ENCODE data around the gene RAB40C. TPM values are rescaled to one million over a fixed set of nuclear protein-coding genes. Genes with fewer than 3 reads are reported as not detected.

The RAB40C gene
- total and polyA plus RNA-seq, 2 experiments from 2014 or later, result 30.2 to 32.7 TPM

DNA sequence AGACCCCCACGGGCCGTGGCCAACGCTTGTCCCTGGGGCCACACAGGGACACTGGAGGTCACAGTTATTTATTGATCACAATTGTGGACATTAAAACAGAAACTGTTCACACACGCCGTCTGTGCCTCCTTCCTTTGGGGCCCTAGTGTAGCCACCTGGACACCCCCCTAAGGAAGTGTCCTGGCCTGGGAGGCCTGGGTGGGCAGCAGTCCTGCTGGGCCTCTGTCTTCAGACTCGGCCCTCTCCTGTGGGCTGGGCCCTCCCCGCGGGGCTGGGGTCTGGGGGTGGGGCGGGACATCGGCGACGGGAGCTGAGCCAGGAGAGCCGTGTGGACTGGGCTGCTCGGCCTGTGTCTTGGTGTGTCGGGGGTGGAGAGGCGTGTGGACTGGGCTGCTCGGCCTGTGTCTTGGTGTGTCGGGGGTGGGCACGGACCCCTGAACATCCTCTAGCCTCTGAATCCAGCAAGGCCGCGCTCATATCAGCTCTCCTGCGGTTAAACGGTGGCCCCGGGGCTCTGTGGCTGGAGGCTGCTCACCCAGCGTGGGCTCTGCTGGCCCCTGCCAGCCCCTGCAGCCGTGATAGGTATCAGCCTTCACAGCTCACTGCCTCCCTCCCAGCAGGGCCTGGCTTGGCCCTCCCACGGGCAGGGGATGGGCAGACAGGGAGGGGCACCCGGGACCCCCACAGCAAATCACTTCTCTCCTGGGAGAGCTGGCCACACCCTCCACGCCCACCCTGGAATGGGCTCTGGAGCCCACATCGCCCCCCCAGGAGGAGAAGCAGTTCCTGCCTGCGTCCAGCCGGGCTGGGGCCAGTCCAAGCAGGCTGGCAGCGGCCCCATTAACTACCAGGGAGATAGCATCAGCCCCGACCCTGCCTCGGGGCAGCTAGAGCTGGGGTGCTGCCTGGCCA is 24.2 kb upstream of the RAB40C start:
- DNase-seq (ENCODE audit: low spot score), result peak; percentile 50
- peaks cover 7% of the 10 kb centered on the region for H3K79me2 ChIP-seq
- TF ChIP-seq CTCF (IDR thresholded peaks at IDR 0.05; ENCODE audit: poor library complexity) (no peak), EZH2phosphoT487 (IDR thresholded peaks at IDR 0.05; ENCODE audit: low read depth, severe bottlenecking, unreplicated experiment) (no peak), EZH2 (IDR thresholded peaks at IDR 0.05; ENCODE audit: borderline replicate concordance) (no peak)
- H3K27ac ChIP-seq, result peak overlapping the region; percentile 68
- peaks cover 12% of the 10 kb centered on the region for H3K27me3 ChIP-seq
- 57% methylated on average over 25 of the region's 35 CpGs for WGBS (ENCODE audit: low lambda C conversion rate, missing lambda C conversion rate)
- no peaks in the 10 kb centered on the region for H3K36me3 ChIP-seq (replicated peaks; ENCODE audit: insufficient read depth, low read depth)
- peaks cover 38% of the 10 kb centered on the region for H3K4me1 ChIP-seq (ENCODE audit: insufficient read depth)
- H3K9me2 ChIP-seq (replicated peaks; ENCODE audit: insufficient read depth), result no peaks in the 10 kb centered on the region
- no peaks in the 10 kb centered on the region for H3K9me3 ChIP-seq (ENCODE audit: low read depth)
- H2AFZ ChIP-seq, result no peak overlapping the region
- H3K4me2 ChIP-seq, result peak overlapping the region; percentile 59
- no peak overlapping the region for H3K4me3 ChIP-seq
- no peaks in the 10 kb centered on the region for H4K20me1 ChIP-seq (ENCODE audit: insufficient read depth, poor library complexity, severe bottlenecking)

DNA sequence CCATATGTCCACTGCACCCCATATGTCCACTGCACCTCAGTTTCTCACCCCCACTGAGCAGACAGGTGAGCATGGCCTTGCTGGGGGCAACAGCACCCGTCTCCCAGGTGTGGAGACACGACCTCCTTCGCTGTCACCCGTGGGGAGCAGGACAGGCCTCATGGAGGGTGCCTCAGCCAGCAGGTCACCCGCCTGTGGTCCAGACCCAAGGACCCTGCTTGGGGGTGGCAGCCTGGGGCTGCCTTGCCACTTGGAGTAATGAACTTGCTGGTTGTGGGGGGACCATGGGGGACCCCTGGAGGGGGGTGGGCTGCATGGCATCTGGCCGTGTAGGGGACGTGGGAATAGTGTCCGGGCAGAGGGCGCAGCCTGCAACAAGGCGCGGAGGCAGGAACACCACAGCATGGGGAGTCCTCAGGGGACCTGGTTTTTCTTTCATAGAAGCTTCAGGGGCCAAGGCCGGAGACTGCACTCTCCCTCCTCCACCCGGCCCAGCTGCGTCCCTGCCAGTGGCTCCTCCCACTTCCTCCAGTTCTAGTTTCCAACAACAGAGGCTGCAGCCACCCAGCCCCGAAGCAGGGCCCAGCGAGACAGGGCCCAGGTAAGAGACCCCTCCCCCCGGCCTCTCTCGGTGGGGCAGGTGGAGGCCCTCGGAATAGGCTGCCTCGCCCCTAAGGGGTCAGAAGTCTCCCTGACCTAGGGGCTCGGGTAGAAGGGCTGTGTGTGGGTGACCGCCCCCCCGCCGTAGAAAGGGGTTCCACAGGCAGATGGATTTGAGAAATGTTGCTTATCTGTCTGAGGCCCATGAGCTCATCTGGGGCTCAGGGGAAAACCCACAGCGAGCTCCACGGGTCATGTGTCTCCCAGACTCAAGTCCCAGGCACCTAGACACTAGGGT is 23.1 kb upstream of the RAB40C start, which contains the start of gene NHLRC4:
NHLRC4 (plus strand) TSS at position 531 of the 898 bp plus-strand sequence. CDS start 1,043 bp downstream, outside the sequence.
- 58% methylated on average over 26 of the region's 26 CpGs for WGBS (ENCODE audit: low lambda C conversion rate, missing lambda C conversion rate)
- Histone ChIP-seq H2AFZ (no peak within 1 kb of the TSS), H3K4me3 (no peak within 1 kb of the TSS), H3K27me3 (peaks cover 2% of the 10 kb centered on the region), H3K9me2 (replicated peaks; ENCODE audit: insufficient read depth) (no peaks in the 10 kb centered on the region), H3K79me2 (peaks cover 10% of the 10 kb centered on the region), H3K27ac (peak within 1 kb of the TSS; percentile 68), H3K36me3 (replicated peaks; ENCODE audit: insufficient read depth, low read depth) (no peaks in the 10 kb centered on the region), H4K20me1 (ENCODE audit: insufficient read depth, poor library complexity, severe bottlenecking) (no peaks in the 10 kb centered on the region), H3K4me1 (ENCODE audit: insufficient read depth) (peaks cover 38% of the 10 kb centered on the region), H3K9me3 (ENCODE audit: low read depth) (no peaks in the 10 kb centered on the region), H3K4me2 (peak within 1 kb of the TSS; percentile 66)
- TF ChIP-seq EZH2 (IDR thresholded peaks at IDR 0.05; ENCODE audit: borderline replicate concordance) (no peak), EZH2phosphoT487 (IDR thresholded peaks at IDR 0.05; ENCODE audit: low read depth, severe bottlenecking, unreplicated experiment) (no peak), CTCF (IDR thresholded peaks at IDR 0.05; ENCODE audit: poor library complexity) (no peak)
- DNase-seq (ENCODE audit: low spot score), result peak; percentile 80

- H3K4me3 ChIP-seq, result no peak overlapping the region
- H3K27ac ChIP-seq, result peak overlapping the region; percentile 68
- WGBS (ENCODE audit: low lambda C conversion rate, missing lambda C conversion rate), result 95% methylated on average over 34 of the region's 35 CpGs
- no peak overlapping the region for H2AFZ ChIP-seq
- DNase-seq (ENCODE audit: low spot score), result no peak
- no peaks in the 10 kb centered on the region for H3K27me3 ChIP-seq
- H3K9me2 ChIP-seq (replicated peaks; ENCODE audit: insufficient read depth), result no peaks in the 10 kb centered on the region
- peaks cover 13% of the 10 kb centered on the region for H3K79me2 ChIP-seq
- peaks cover 38% of the 10 kb centered on the region for H3K4me1 ChIP-seq (ENCODE audit: insufficient read depth)
- no peaks in the 10 kb centered on the region for H3K36me3 ChIP-seq (replicated peaks; ENCODE audit: insufficient read depth, low read depth)
- H3K4me2 ChIP-seq, result peak overlapping the region; percentile 66
- H4K20me1 ChIP-seq (ENCODE audit: insufficient read depth, poor library complexity, severe bottlenecking), result no peaks in the 10 kb centered on the region
- TF ChIP-seq EZH2 (IDR thresholded peaks at IDR 0.05; ENCODE audit: borderline replicate concordance), result no peak
- TF ChIP-seq CTCF (IDR thresholded peaks at IDR 0.05; ENCODE audit: poor library complexity), result no peak
- TF ChIP-seq EZH2phosphoT487 (IDR thresholded peaks at IDR 0.05; ENCODE audit: low read depth, severe bottlenecking, unreplicated experiment), result no peak
- no peaks in the 10 kb centered on the region for H3K9me3 ChIP-seq (ENCODE audit: low read depth)
Observed at GRCh38 chr16:567373-568256, 22.3 kb upstream of the RAB40C start.

Data from hepatocyte (in vitro differentiated cells).